OCI-LY3 (cell line): ENCODE data around the gene AMOT.

ENCODE experiments used
- CTCF ChIP-seq: fragments of 200-600, 300-600 bp; sonication (generic); IDR thresholded peaks from 2 replicates; pipeline ENCODE4 v1.5.1; 2014; ENCODE audit warnings: antibody characterized with exemption, low read length, low read depth
- EZH2phosphoT487 ChIP-seq: fragments of 200-600 bp; shearing (Covaris generic); IDR thresholded peaks from 2 replicates; pipeline ENCODE4 v1.6.1; 2018; ENCODE audit warnings: antibody characterized with exemption, mixed run types, low read depth

- TF ChIP-seq CTCF: no peak
- TF ChIP-seq EZH2phosphoT487: no peak
Measured at GRCh38 chrX:112837531-112837930, 3.1 kb downstream of the AMOT start.
